GM21717 (cell line): ENCODE data around the gene TLE7.

Experiments
- ATAC-seq: cut with Tn5 transposase; IDR thresholded peaks from one replicate; pipeline ENCODE4 v1.9.1; 2021; ENCODE audit warnings: mild to moderate bottlenecking, moderate library complexity; ENCODE audit not compliant: unreplicated experiment

TLE7 gene

GRCh38 chr16:71442051-71442440 lies at the start of gene TLE7:
Gene TLE7 (minus strand): TSS chr16:71442054. CDS start chr16:71433324, 8,730 bp downstream.
- no peak for ATAC-seq

- ATAC-seq = no peak
These were observed 49.2 kb upstream of the TLE7 start for GRCh38 chr16:71491054-71491453.

GRCh38 chr16:71490361-71490760 lies 48.5 kb upstream of the TLE7 start:
- ATAC-seq = no peak

- no peak for ATAC-seq
These were observed 47.3 kb upstream of the TLE7 start, which contains the start of gene ZNF19 for GRCh38 chr16:71489122-71489521. Gene ZNF19 (minus strand): TSS chr16:71489324. CDS start chr16:71482114, 7,210 bp downstream.

GRCh38 chr16:71484006-71484893 lies 42.4 kb upstream of the TLE7 start:
- peak; percentile 92 for ATAC-seq

- ATAC-seq = no peak
These were observed 40.7 kb upstream of the TLE7 start for GRCh38 chr16:71482569-71482968.

- no peak for ATAC-seq
These were observed 39.1 kb upstream of the TLE7 start for GRCh38 chr16:71480956-71481355.

GRCh38 chr16:71479420-71479819 lies 37.6 kb upstream of the TLE7 start:
- no peak for ATAC-seq

- no peak for ATAC-seq
These were observed 34.7 kb upstream of the TLE7 start for GRCh38 chr16:71476457-71477124.

GRCh38 chr16:71474864-71475263 lies 33.0 kb upstream of the TLE7 start:
- ATAC-seq = no peak

- ATAC-seq = no peak
These were observed 32.0 kb upstream of the TLE7 start for GRCh38 chr16:71473891-71474290.

- no peak for ATAC-seq
These were observed 31.1 kb upstream of the TLE7 start for GRCh38 chr16:71472931-71473330.

- ATAC-seq = no peak
These were observed 30.2 kb upstream of the TLE7 start for GRCh38 chr16:71472051-71472450.

- no peak for ATAC-seq
These were observed 26.0 kb upstream of the TLE7 start for GRCh38 chr16:71467810-71468209.

- no peak for ATAC-seq
These were observed 22.4 kb upstream of the TLE7 start for GRCh38 chr16:71464231-71464630.

- ATAC-seq = peak; percentile 97
These were observed 20.1 kb upstream of the TLE7 start, which contains the start of gene ZNF23 for GRCh38 chr16:71461686-71462648. Gene ZNF23 (minus strand): TSS chr16:71462247. CDS start chr16:71456796, 5,451 bp downstream.

- no peak for ATAC-seq
These were observed 19.1 kb upstream of the TLE7 start for GRCh38 chr16:71460941-71461340.

- ATAC-seq = no peak
These were observed 18.4 kb upstream of the TLE7 start for GRCh38 chr16:71460236-71460635.

GRCh38 chr16:71459510-71459909 lies 17.7 kb upstream of the TLE7 start:
- no peak for ATAC-seq

- no peak for ATAC-seq
These were observed 14.9 kb upstream of the TLE7 start for GRCh38 chr16:71456801-71457200.

GRCh38 chr16:71453036-71453435 lies 11.2 kb upstream of the TLE7 start:
- ATAC-seq = no peak
